Measurements from ENCODE around the gene BMPR2.
A peak's percentile ranks its signal among the peaks of the same experiment; 100 is the strongest.
"Not testable (repeated sequence)": the region's sequence is repeated elsewhere in the genome, so short reads cannot be mapped to it uniquely, and the experiment has no call there.

The BMPR2 gene

GRCh38 chr2:202452744-202453143 is 76.6 kb downstream of the BMPR2 start:
- no peak for DNase-seq (ENCODE audit: low spot score)

GRCh38 chr2:202454536-202454935 is 78.4 kb downstream of the BMPR2 start:
- no peak for DNase-seq (ENCODE audit: low spot score)

DNA sequence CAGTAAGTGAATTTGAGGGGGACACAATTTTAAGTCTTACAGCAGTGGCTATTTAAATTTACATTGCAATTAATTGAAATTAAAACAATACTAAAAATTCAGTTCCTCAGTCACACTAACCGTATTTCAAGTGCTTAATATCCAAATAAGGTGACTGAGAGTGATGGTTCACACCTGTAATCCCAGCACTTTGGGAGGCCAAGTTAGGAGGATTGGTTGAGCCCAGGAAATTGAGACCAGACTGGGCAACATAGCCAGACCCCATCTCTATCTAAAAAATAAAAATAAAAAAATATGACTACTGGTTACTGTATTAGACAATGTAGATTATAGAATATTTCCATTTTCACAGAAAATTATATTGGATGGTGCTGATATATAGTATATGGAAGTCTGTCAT is 79.0 kb downstream of the BMPR2 start:
- DNase-seq (ENCODE audit: low spot score): no peak

DNA sequence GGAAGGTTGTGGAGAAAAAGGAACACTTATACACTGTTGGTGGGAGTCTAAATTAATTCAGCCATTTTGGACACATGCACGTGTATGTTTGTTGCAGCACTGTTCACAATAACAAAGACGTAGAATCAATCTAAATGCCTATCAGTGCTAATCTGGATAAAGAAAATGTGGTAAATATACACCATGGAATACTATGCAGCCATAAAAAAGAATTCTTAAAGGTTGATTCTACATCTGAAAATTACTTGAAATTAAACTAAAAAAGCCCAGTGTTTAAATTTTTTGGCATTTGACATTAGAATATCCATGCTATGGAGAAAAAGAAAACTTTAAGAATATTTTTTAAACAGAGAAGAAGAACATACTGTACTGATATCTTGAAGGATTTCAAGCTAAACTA is 84.0 kb downstream of the BMPR2 start:
- DNase-seq (ENCODE audit: low spot score): no peak

DNA sequence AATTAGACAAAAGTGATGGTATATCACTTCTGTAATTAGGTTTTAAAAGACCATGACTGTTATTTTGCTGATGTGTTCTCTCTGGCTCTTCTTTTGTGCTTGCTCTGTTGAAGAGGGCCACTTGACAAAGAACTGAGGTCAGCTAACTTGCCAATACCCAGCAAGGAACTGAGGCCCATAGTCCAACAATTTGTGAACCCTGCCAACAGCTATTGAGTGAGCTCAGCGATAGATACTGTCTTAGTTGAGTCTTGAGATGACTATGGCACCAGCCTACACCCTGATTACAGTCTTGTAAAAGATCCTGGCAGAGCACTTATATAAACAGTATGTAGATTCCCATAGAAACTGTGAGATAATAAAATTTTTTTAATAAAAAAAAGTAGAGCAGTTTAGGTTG is 103.0 kb downstream of the BMPR2 start:
- peak; percentile 27 for DNase-seq (ENCODE audit: low spot score)

DNA sequence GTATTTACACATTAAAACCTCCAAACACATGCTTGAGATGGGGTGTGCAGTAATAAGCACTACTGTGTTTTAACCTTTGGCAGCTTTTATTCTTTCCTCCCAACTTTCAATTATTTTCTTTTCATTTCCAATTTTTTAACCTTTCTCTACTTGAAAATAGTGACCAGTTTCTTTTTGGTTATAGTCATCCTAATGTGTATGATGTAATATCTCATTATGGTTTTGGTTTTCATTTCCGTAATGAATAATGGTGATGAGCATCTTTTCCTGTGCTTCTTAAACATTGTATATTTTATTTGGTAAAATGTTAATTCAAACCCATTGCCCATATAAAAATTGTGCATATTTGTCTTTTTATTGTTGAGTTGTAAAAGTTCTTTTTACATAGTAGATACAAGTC is 103.5 kb downstream of the BMPR2 start:
- DNase-seq (ENCODE audit: low spot score): no peak

DNA sequence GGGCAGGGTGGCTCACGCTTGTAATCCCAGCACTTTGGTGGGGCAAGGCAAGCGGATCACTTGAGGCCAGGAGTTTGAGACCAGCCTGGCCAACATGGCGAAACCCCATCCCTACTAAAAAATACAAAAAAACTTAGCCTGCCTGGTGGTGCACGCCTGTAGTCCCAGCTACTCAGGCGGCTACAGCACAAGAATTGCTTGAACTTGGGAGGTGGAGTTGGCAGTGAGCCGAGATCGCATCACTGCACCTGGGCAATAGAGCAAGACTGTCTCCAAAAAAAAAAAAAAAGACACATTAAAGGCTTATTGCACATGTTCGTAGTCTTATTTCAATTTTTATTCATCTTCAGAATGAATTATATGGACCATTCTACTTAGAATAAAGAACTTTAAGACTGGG is 110.2 kb downstream of the BMPR2 start:
- no peak for DNase-seq (ENCODE audit: low spot score)

GRCh38 chr2:202488671-202489070 is 112.5 kb downstream of the BMPR2 start:
- DNase-seq (ENCODE audit: low spot score): no peak

GRCh38 chr2:202490479-202490878 is 114.4 kb downstream of the BMPR2 start:
- DNase-seq (ENCODE audit: low spot score): no peak

- no peak for DNase-seq (ENCODE audit: low spot score)
Observed at GRCh38 chr2:202491514-202491913, 115.4 kb downstream of the BMPR2 start.

- peak; percentile 80 for DNase-seq (ENCODE audit: low spot score)
Observed at GRCh38 chr2:202494300-202495229, 118.4 kb downstream of the BMPR2 start.

- DNase-seq (ENCODE audit: low spot score): no peak
Observed at GRCh38 chr2:202495230-202495604, 119.1 kb downstream of the BMPR2 start.

- not testable (repeated sequence) for DNase-seq (ENCODE audit: low spot score)
Observed at GRCh38 chr2:202496835-202497472, 120.8 kb downstream of the BMPR2 start.

DNA sequence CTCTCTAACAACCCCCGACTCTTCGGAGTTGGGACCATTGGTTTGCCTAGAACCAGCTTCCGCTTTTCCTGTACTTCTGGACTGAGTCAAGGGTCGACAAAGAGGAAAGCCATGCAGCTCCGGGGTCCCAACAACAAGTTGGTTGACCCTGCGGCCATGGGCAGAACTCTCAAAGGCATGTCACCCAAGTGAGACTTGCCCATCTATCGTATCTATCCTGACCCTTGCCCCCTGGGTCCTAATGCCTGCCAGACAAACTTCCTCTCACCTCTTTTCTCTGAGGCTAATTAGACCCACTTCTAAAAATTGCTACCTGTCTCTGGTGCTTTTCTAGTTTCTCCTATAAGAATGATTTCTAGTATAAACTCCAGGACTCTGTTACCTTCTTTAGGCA is 121.3 kb downstream of the BMPR2 start:
- DNase-seq (ENCODE audit: low spot score): not testable (repeated sequence)

- DNase-seq (ENCODE audit: low spot score): not testable (repeated sequence)
Observed at GRCh38 chr2:202499841-202500240, 123.7 kb downstream of the BMPR2 start.

GRCh38 chr2:202503276-202503675 is 127.1 kb downstream of the BMPR2 start:
- DNase-seq (ENCODE audit: low spot score): not testable (repeated sequence)

DNA sequence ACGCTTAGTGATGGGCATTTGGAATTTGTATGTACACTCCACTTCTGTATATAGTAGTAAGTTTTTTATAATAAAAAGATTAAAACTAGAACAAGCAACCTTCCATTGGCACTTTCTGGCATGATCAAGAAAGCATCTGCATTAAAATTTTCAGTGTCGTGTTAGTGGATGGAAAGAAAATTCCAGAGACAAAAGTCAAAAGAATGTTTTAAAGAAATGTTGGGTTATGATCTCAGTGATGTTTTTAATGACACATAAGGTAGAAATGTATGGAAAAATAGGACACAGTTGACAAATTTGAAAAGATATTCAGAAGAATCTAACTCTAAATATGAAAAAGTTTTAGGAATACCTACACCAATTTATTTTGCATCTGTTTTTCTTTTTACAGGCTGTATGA is 132.6 kb downstream of the BMPR2 start:
- no peak for DNase-seq (ENCODE audit: low spot score)

GRCh38 chr2:202510911-202511310 is 134.8 kb downstream of the BMPR2 start:
- no peak for DNase-seq (ENCODE audit: low spot score)

DNA sequence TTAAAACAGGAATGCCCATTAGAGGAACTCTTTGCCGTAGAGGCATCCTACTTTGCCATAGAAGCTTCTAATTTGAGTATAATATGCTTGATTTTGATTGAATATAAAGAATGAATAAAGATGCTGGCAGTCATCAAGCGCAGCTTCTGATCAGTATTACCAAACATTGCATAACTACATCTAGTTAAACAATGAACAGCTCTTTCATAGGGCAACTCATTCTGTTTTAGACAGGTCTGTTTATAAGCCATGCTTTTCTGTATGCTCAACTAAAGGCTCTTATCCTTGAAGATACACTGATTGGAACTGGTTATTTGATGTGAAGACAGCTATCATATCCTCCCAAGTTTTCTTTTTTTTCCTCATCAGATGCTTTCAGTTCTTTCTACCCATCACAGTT is 136.0 kb downstream of the BMPR2 start:
- no peak for DNase-seq (ENCODE audit: low spot score)

DNA sequence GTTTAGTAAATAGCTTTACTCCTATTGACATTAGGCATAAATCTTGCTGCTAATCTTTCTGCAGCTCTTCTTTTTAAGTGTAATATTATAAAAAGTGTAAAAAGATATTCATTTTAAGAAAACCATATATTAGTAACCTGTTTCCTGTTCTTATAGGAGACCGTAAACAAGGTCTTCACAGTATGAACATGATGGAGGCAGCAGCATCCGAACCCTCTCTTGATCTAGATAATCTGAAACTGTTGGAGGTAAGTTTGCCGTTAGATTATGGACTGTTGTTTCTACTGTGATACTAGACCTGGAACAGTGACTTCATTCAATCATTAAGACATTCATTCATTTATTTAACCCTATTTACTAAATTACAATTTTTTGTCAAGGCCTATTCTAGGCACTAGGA is 138.6 kb downstream of the BMPR2 start:
- DNase-seq (ENCODE audit: low spot score): no peak

DNA sequence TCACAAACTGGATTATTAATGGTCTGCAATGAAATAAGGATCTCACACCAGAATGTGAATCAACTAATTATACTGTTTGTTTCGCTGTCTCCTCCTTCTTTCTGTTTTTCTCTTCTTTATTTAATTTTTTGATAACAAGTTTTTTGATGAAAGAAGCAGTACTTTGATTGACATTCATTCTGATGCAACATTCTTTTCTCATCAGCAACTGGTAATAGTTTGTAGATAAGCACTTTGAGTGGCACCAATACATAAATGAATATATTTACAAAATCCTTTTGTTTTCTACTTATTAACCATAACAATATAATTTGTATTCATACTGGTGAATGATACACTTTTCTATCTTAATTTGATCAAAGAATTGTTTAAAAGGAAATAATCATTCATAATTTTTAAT is 143.3 kb downstream of the BMPR2 start:
- DNase-seq (ENCODE audit: low spot score): no peak

DNA sequence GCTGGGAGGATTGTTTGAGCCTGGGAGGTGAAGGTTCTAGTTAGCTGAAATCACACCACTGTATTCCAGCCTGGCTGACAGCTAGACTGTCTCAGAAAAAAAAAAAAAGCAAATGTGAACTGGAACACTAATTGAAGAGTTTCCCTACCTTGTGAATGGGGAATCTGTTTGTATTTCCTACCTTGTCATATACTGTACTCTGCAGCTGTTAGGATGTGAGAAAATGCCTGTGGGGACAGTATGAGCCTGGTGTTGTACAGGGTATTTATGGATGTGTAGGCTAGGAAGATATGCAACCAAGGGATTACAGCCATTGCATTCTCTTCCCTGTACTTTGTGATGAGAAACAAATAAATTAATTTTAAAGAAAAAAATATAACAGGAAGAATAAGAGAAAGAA is 145.3 kb downstream of the BMPR2 start:
- DNase-seq (ENCODE audit: low spot score): no peak

- no peak for DNase-seq (ENCODE audit: low spot score)
Observed at GRCh38 chr2:202529389-202529788, 153.3 kb downstream of the BMPR2 start.

- DNase-seq (ENCODE audit: low spot score): no peak
Observed at GRCh38 chr2:202530038-202530437, 153.9 kb downstream of the BMPR2 start.
